Peyer's patch (tissue), 4 donors: Measurements from ENCODE around the gene DLD. TPM values are rescaled to one million over a fixed set of nuclear protein-coding genes. Genes with fewer than 3 reads are reported as not detected.

ENCODE experiments used
- DNase-seq, 3 donors: peaks; one replicate each; pipeline ENCODE4 v3.0.0-alpha.2; 2017 to 2019
- H3K27ac ChIP-seq, 4 donors: fragments of 200-600 bp; sonication (generic); one replicate each; pipeline ENCODE4 v1.5.1; 2016 to 2019
- H3K27me3 ChIP-seq, 2 donors: fragments of 200-600 bp; sonication (generic); one replicate each; pipeline ENCODE4 v1.5.1; 2019
- H3K36me3 ChIP-seq, 3 donors: fragments of 200-600 bp; sonication (generic); one replicate each; pipeline ENCODE4 v1.5.1; 2016 to 2019
- H3K4me1 ChIP-seq, 4 donors: fragments of 200-600 bp; sonication (generic); one replicate each; pipeline ENCODE4 v1.5.1; 2016 to 2019
- H3K4me3 ChIP-seq, 4 donors: fragments of 200-600 bp; sonication (generic); 1 replicate in 3 of 4; 2 replicates in 1 of 4; pipeline ENCODE4 v1.5.1; 2016 to 2019; ENCODE audit warnings: mild to moderate bottlenecking in 1 of 4
- H3K9me3 ChIP-seq, 4 donors: fragments of 200-600 bp; sonication (generic); one replicate each; pipeline ENCODE4 v1.5.1; 2016 to 2019; ENCODE audit warnings: mild to moderate bottlenecking in 1 of 4
- CTCF ChIP-seq, 6 experiments: fragments of 450-650 bp in 4 of 6; fragments of 200-600 bp in 2 of 6; sonication (generic) in 1 of 6; IDR thresholded peaks; one replicate each; pipeline ENCODE4 v1.5.1; 2017 to 2019; ENCODE audit warnings: antibody characterized with exemption in 6 of 6, mild to moderate bottlenecking in 3 of 6, moderate library complexity in 1 of 6
- POLR2A ChIP-seq, 2 donors: fragments of 450-650 bp; IDR thresholded peaks; one replicate each; pipeline ENCODE4 v1.5.1; 2017; ENCODE audit warnings: antibody characterized with exemption in 2 of 2, mild to moderate bottlenecking in 2 of 2, moderate library complexity in 2 of 2
- total RNA-seq, 4 donors: library from RNA; depleted of rRNA; stranded (reverse); fragments of >200 nt; gene quantifications; one replicate each; pipeline ENCODE4 v1.1.0, GENCODE V29; 2016

The DLD gene
- total RNA-seq, 4 donors from 2014 or later = 53.9 to 93.3 (median 74.2) TPM

GRCh38 chr7:107967420-107967819 is 76.4 kb downstream of the DLD start:
- DNase-seq = no peak
- H3K27me3 ChIP-seq = no peaks in the 10 kb centered on the region
- TF ChIP-seq POLR2A (IDR thresholded peaks at IDR 0.05) (no peak), CTCF (IDR thresholded peaks at IDR 0.05) (no peak)
- no peak overlapping the region for H3K4me3 ChIP-seq
- peaks cover 0 to 55% (median 0%) of the 10 kb centered on the region in 3 donors for H3K36me3 ChIP-seq
- H3K27ac ChIP-seq = no peak overlapping the region
- H3K4me1 ChIP-seq = peaks cover 0 to 5% (median 0%) of the 10 kb centered on the region in 4 donors
- H3K9me3 ChIP-seq = no peaks in the 10 kb centered on the region

- no peak for DNase-seq
- H3K4me3 ChIP-seq = no peak overlapping the region
- no peaks in the 10 kb centered on the region for H3K9me3 ChIP-seq
- H3K36me3 ChIP-seq = peaks cover 0 to 48% (median 0%) of the 10 kb centered on the region in 3 donors
- H3K27ac ChIP-seq = peak overlapping the region in 1 of 4 donors; percentile 9
- TF ChIP-seq POLR2A (IDR thresholded peaks at IDR 0.05) = no peak
- TF ChIP-seq CTCF (IDR thresholded peaks at IDR 0.05) = no peak
- no peaks in the 10 kb centered on the region for H3K27me3 ChIP-seq
- H3K4me1 ChIP-seq = peaks cover 0 to 5% (median 0%) of the 10 kb centered on the region in 4 donors
These were observed 77.5 kb downstream of the DLD start for GRCh38 chr7:107968449-107968848.

- Histone ChIP-seq H3K27ac (peak overlapping the region in 2 of 4 donors; percentile 40 to 72), H3K9me3 (no peaks in the 10 kb centered on the region), H3K27me3 (no peaks in the 10 kb centered on the region), H3K36me3 (peaks cover 0 to 48% (median 0%) of the 10 kb centered on the region in 3 donors), H3K4me3 (no peak overlapping the region), H3K4me1 (peaks cover 0 to 5% (median 0%) of the 10 kb centered on the region in 4 donors)
- TF ChIP-seq CTCF (IDR thresholded peaks at IDR 0.05) = no peak
- no peak for TF ChIP-seq POLR2A (IDR thresholded peaks at IDR 0.05)
- no peak for DNase-seq
These were observed 78.9 kb downstream of the DLD start for GRCh38 chr7:107969856-107970255.

Other genes starting within 250 kb of the DLD start
- gene SLC26A4, start 230.4 kb upstream of the DLD start, total RNA-seq = under 1 TPM in 2 of 4 donors, not detected in 2; 0.18 to 0.27 TPM
- 10 to 100 TPM; 17.7 to 26.1 (median 24.6) TPM for gene CBLL1, start 147.0 kb upstream of the DLD start, total RNA-seq
- 100 to 1,000 TPM in 3 of 4 donors, 1 to 10 TPM in 1; 6.6 to 587 (median 341) TPM for gene SLC26A3, start 88.0 kb upstream of the DLD start, total RNA-seq
- 100 to 1,000 TPM in 3 of 4 donors, 10 to 100 TPM in 1; 97.6 to 821 (median 155) TPM for gene LAMB1, start 112.0 kb downstream of the DLD start, total RNA-seq
- gene LAMB4, start 239.2 kb downstream of the DLD start, total RNA-seq = 10 to 100 TPM in 1 of 4 donors, 1 to 10 TPM in 2, not detected in 1; 2.0 to 17.3 (median 4.3) TPM